HG02678 (cell line): ENCODE data around the gene DNASE1L1.
"Not testable (repeated sequence)": the region's sequence is repeated elsewhere in the genome, so short reads cannot be mapped to it uniquely, and the experiment has no call there.

Source experiments
- ATAC-seq: cut with Tn5 transposase; IDR thresholded peaks from one replicate; pipeline ENCODE4 v1.9.1; 2021; ENCODE audit warnings: mild to moderate bottlenecking, moderate library complexity; ENCODE audit not compliant: unreplicated experiment

DNASE1L1 gene

GRCh38 chrX:154408659-154409221 lies 314 bp downstream of the DNASE1L1 start:
- ATAC-seq = no peak

DNA sequence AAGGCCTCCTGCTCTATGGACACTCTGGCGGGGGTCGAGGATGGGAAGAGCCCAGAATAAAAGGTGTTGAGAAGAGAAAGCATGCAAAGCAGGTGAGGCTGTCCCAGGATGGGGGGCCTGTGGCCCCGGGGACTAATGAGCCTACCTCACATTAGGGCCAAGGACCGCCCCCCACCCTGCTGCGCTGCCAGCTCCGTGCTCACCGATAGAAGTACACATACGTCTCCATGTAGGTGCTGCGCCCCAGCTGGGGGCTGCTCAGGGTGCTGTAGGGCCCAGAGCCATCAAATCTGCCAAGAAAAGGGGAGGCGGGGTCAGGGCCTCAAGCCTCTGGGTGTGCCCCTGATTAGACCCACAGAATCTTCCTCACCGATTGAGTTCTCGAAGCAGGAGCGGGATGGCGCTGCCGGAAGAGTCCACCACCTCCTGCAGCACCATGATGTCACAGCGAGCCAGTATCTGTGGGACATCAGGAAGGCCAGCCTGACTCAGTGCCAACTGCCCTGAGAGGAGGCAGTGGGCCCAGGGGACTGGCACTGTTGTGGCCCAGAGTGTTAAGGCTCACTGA lies 4.3 kb downstream of the DNASE1L1 start:
- no peak for ATAC-seq

DNA sequence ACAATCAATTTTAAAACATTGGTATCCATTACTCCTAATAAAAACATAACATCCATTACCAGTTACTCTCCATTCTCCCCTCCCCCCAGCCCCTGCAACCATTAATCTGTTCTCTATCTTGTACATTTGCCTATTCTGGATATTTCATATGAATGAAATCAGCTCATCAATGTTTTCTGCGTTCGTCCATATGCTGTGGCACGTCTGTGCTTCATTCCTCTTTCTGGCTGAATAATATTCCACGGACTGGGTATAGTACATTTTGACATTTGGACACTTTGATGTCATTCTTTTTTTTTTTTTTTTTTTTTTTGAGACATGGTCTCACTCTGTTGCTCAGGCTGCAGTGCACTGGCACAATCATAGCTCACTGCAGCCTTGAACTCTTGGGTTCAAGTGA lies 5.2 kb downstream of the DNASE1L1 start:
- no peak for ATAC-seq

GRCh38 chrX:154403192-154403591 lies 5.9 kb downstream of the DNASE1L1 start:
- ATAC-seq = no peak

GRCh38 chrX:154402622-154403127 lies 6.4 kb downstream of the DNASE1L1 start:
- no peak for ATAC-seq

GRCh38 chrX:154401918-154402621 lies 7.0 kb downstream of the DNASE1L1 start:
- no peak for ATAC-seq

- no peak for ATAC-seq
These were observed 7.8 kb downstream of the DNASE1L1 start for GRCh38 chrX:154401045-154401799.

GRCh38 chrX:154400369-154400817 lies 8.7 kb downstream of the DNASE1L1 start:
- not testable (repeated sequence) for ATAC-seq

DNA sequence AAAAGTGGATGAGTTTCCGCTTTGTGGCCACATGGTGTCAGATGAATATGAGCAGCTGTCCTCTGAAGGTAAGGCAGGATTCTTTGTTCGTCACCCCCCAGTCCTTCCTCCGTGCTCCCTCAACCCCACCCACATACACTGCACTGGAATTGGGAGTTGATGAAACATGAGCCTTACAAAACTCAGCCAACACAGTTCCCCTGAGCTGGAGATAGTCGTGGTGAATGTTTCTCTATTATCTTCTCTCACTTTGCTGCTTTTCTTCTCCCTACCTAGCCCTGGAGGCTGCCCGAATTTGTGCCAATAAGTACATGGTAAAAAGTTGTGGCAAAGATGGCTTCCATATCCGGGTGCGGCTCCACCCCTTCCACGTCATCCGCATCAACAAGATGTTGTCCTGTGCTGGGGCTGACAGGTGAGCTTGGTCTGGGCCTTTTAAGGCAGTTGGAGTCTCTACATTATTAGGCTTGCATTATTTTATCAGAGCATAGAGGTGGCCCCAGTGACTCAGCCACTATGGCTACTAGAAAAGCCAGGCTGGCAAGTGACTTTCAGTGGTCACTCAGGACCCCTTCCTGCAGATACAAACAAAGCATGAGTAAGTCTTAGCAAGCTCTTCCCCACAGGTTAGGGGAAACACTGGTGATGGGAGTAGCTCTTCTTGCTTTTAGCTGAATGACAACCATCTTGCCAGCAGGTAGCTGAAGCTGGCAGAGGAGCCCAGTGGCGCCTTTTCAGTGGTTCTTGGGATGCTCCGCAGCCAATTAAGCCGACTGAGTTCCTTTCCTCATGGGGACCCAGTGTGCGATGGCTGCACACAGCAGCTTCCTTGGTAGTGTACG lies 9.3 kb downstream of the DNASE1L1 start:
- ATAC-seq = no peak

GRCh38 chrX:154398668-154399526 lies 10.2 kb downstream of the DNASE1L1 start:
- ATAC-seq = peak; percentile 14

DNA sequence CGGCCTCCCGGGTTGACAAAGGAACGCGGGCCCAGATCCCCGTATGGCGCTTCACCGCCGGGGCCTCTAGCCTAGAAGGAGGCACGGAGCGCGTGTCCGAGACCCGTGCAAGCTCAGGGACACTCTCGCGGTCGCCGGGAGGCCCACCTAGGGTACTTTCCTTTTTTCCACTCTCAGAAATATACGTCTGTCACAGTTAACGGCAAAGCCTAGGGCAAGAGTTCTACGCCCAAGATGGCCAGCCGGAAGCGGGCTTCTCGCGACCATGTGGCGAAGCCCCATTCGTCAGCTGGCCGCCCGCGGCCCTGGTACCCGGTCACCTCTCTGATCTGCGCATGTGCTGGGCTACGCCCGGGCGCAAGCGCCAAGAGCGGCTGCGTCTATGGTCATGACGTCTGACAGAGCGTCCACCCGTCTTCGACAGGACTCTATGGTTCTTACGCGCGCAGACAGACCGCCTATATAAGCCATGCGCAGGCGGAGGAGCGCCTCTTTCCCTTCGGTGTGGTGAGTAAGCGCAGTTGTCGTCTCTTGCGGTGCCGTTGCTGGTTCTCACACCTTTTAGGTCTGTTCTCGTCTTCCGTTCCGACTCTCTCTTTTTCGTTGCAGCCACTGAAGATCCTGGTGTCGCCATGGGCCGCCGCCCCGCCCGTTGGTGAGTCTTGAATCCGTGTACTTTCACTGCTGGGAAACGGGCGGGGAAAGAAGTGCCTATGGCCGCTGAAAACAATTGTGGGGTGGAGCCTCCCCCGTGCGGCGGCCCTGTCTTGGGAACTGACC lies 11.0 kb downstream of the DNASE1L1 start, which contains the start of gene RPL10:
Gene RPL10 (plus strand): TSS at position 490 of the 780 bp plus-strand sequence. CDS start 143 bp downstream, at position 633.
- ATAC-seq = peak; percentile 80

DNA sequence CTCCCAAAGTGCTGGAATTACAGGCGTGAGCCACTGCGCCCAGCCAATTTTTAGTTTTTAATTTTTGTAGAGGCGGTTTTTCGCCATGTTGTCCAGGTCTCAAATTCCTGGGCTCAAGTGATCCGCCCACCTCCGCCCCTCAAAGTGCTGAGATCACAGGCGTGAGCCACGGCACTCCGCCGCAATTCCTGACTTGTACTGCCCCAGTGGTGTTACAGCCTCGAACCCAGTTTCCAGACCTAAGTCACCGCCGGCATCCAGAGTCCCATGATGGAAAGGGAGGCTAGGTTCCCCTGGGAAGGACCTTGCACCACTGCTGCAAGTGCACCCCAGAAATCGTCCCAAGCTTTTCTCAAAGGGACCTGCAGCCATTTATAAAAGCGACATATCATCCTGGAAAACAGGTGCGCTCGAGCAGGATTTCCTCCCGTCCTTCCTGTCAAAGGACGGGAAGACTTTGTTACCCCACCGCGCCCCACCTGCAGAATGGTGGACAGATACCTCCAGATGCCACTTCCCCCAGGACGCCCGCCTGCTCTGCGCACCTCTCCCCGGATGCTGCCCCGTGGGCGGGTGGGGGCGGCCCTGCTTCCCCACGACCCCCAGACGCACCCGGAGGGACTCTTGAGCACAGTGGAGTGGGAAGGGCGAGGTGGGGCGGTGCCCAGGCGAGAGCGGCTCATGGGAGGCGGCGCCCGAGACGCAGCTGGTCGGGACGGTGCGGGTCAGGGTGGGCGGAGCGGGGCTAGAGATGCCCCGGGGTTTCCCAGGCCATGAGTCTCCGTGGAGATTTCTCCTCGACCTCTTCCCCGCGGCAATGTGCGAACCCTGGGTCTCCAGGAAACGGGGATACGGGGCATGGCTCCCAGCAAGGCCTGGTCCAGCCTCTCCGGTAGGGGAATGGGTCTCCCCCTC lies 11.8 kb downstream of the DNASE1L1 start:
- peak; percentile 67 for ATAC-seq

DNA sequence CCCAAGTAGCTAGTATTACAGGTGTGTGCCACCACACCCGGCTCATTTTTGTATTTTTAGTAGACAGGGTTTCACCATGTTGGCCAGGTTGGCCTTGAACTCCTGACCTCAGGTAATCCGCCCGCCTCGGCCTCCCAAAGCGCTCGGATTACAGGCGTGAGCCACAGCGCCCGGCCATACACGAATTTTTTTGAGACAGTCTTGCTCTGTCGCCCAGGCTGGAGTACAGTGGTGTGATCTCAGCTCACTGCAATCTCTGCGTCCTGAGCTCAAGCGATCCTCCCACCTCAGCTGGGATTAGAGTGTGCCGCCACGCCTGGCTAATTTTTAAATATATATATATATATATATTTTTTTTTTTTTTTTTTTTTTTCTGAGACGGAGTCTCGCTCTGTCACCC lies 12.7 kb downstream of the DNASE1L1 start:
- ATAC-seq = not testable (repeated sequence)

GRCh38 chrX:154389812-154390747 lies 19.0 kb downstream of the DNASE1L1 start:
- peak; percentile 78 for ATAC-seq

GRCh38 chrX:154388649-154389048 lies 20.4 kb downstream of the DNASE1L1 start:
- ATAC-seq = not testable (repeated sequence)

GRCh38 chrX:154388094-154388493 lies 21.0 kb downstream of the DNASE1L1 start:
- not testable (repeated sequence) for ATAC-seq
